ENCODE data around the gene ARHGEF7. TPM values are rescaled to one million over a fixed set of nuclear protein-coding genes. Genes with fewer than 3 reads are reported as not detected.

The ARHGEF7 gene
- total RNA-seq, 1 donor from 2014 or later: 73.7 TPM

GRCh38 chr13:111090169-111090568, 24.9 kb upstream of the ARHGEF7 start:
- FAIRE-seq: no peak
- no peak overlapping the region for H3K4me3 ChIP-seq (ENCODE audit: insufficient read depth, low read depth, low read length)
- H4K20me1 ChIP-seq (ENCODE audit: insufficient read depth, low read length): no peaks in the 10 kb centered on the region
- Mint-ChIP-seq H3K36me3 (ENCODE audit: low read depth, unreplicated experiment) (no peaks in the 10 kb centered on the region), H3K9me3 (ENCODE audit: unreplicated experiment) (no peaks in the 10 kb centered on the region), H3K27ac (ENCODE audit: unreplicated experiment) (no peak overlapping the region), H3K27me3 (ENCODE audit: low read depth, unreplicated experiment) (peaks cover 31% of the 10 kb centered on the region), H3K4me3 (ENCODE audit: unreplicated experiment) (no peak overlapping the region), H3K4me1 (ENCODE audit: low read depth, unreplicated experiment) (no peaks in the 10 kb centered on the region)
- no peak for TF ChIP-seq CTCF (IDR thresholded peaks at IDR 0.05; ENCODE audit: insufficient read depth, low read depth, low read length)
- no peak for TF ChIP-seq EZH2 (IDR thresholded peaks at IDR 0.05; ENCODE audit: insufficient read depth, low read length)
- no peaks in the 10 kb centered on the region for H3K4me1 ChIP-seq (ENCODE audit: insufficient read depth, low read length)
- H3K27ac ChIP-seq (ENCODE audit: low read depth, low read length): no peak overlapping the region
- H3K27me3 ChIP-seq (ENCODE audit: insufficient read depth, low read length): peaks cover 6% of the 10 kb centered on the region
- DNase-seq (ENCODE audit: low read depth): no peak
- no peaks in the 10 kb centered on the region for H3K36me3 ChIP-seq (ENCODE audit: insufficient read depth, low read length)
- no peaks in the 10 kb centered on the region for H3K79me2 ChIP-seq (ENCODE audit: insufficient read depth, low read length)
- no peak overlapping the region for H3K9ac ChIP-seq (ENCODE audit: low read length)
- no peak overlapping the region for H2AFZ ChIP-seq (ENCODE audit: low read depth, low read length)
- no peak overlapping the region for H3K4me2 ChIP-seq (ENCODE audit: low read length)
- H3K9me3 ChIP-seq (ENCODE audit: insufficient read depth, low read depth, low read length): no peaks in the 10 kb centered on the region

- no peaks in the 10 kb centered on the region for H3K9me3 ChIP-seq (ENCODE audit: insufficient read depth, low read depth, low read length)
- H3K4me1 ChIP-seq (ENCODE audit: insufficient read depth, low read length): no peaks in the 10 kb centered on the region
- H3K27ac ChIP-seq (ENCODE audit: low read depth, low read length): no peak overlapping the region
- no peaks in the 10 kb centered on the region for H3K79me2 ChIP-seq (ENCODE audit: insufficient read depth, low read length)
- no peak overlapping the region for H3K4me3 Mint-ChIP-seq (ENCODE audit: unreplicated experiment)
- no peaks in the 10 kb centered on the region for H3K36me3 Mint-ChIP-seq (ENCODE audit: low read depth, unreplicated experiment)
- no peak overlapping the region for H3K4me3 ChIP-seq (ENCODE audit: insufficient read depth, low read depth, low read length)
- H3K36me3 ChIP-seq (ENCODE audit: insufficient read depth, low read length): no peaks in the 10 kb centered on the region
- DNase-seq (ENCODE audit: low read depth) (no peak), FAIRE-seq (no peak)
- no peak overlapping the region for H3K9ac ChIP-seq (ENCODE audit: low read length)
- H3K27me3 Mint-ChIP-seq (ENCODE audit: low read depth, unreplicated experiment): peaks cover 53% of the 10 kb centered on the region
- peaks cover 22% of the 10 kb centered on the region for H3K27me3 ChIP-seq (ENCODE audit: insufficient read depth, low read length)
- no peaks in the 10 kb centered on the region for H3K4me1 Mint-ChIP-seq (ENCODE audit: low read depth, unreplicated experiment)
- no peaks in the 10 kb centered on the region for H3K9me3 Mint-ChIP-seq (ENCODE audit: unreplicated experiment)
- H2AFZ ChIP-seq (ENCODE audit: low read depth, low read length): no peak overlapping the region
- H3K4me2 ChIP-seq (ENCODE audit: low read length): no peak overlapping the region
- H4K20me1 ChIP-seq (ENCODE audit: insufficient read depth, low read length): no peaks in the 10 kb centered on the region
- H3K27ac Mint-ChIP-seq (ENCODE audit: unreplicated experiment): no peak overlapping the region
- TF ChIP-seq CTCF (IDR thresholded peaks at IDR 0.05; ENCODE audit: insufficient read depth, low read depth, low read length) (no peak), EZH2 (IDR thresholded peaks at IDR 0.05; ENCODE audit: insufficient read depth, low read length) (no peak)
Observed at GRCh38 chr13:111092685-111093084, 22.4 kb upstream of the ARHGEF7 start.

GRCh38 chr13:111093136-111093535, 22.0 kb upstream of the ARHGEF7 start:
- Histone ChIP-seq H3K27ac (ENCODE audit: low read depth, low read length) (no peak overlapping the region), H3K36me3 (ENCODE audit: insufficient read depth, low read length) (no peaks in the 10 kb centered on the region), H3K27me3 (ENCODE audit: insufficient read depth, low read length) (peaks cover 23% of the 10 kb centered on the region), H3K9me3 (ENCODE audit: insufficient read depth, low read depth, low read length) (no peaks in the 10 kb centered on the region), H4K20me1 (ENCODE audit: insufficient read depth, low read length) (no peaks in the 10 kb centered on the region), H3K9ac (ENCODE audit: low read length) (no peak overlapping the region), H3K79me2 (ENCODE audit: insufficient read depth, low read length) (no peaks in the 10 kb centered on the region), H2AFZ (ENCODE audit: low read depth, low read length) (no peak overlapping the region), H3K4me1 (ENCODE audit: insufficient read depth, low read length) (no peaks in the 10 kb centered on the region), H3K4me2 (ENCODE audit: low read length) (no peak overlapping the region), H3K4me3 (ENCODE audit: insufficient read depth, low read depth, low read length) (no peak overlapping the region)
- Mint-ChIP-seq H3K27ac (ENCODE audit: unreplicated experiment) (no peak overlapping the region), H3K4me1 (ENCODE audit: low read depth, unreplicated experiment) (no peaks in the 10 kb centered on the region), H3K9me3 (ENCODE audit: unreplicated experiment) (no peaks in the 10 kb centered on the region), H3K27me3 (ENCODE audit: low read depth, unreplicated experiment) (peaks cover 56% of the 10 kb centered on the region), H3K4me3 (ENCODE audit: unreplicated experiment) (no peak overlapping the region), H3K36me3 (ENCODE audit: low read depth, unreplicated experiment) (no peaks in the 10 kb centered on the region)
- DNase-seq (ENCODE audit: low read depth) (no peak), FAIRE-seq (no peak)
- TF ChIP-seq EZH2 (IDR thresholded peaks at IDR 0.05; ENCODE audit: insufficient read depth, low read length) (no peak), CTCF (IDR thresholded peaks at IDR 0.05; ENCODE audit: insufficient read depth, low read depth, low read length) (no peak)
